Activated CD4-positive, alpha-beta T cell treated with anti-CD3 and anti-CD28 coated beads, Interleukin-2, amount 50 U/mL, for 4 hours (primary cell): ENCODE measurements around the gene RSBN1L.
A peak's percentile ranks its signal among the peaks of the same experiment; 100 is the strongest.

Experiments
- DNase-seq, 2 experiments: peaks; one replicate each; pipeline ENCODE4 v3.0.0-alpha.2; 2020

The RSBN1L gene

DNA sequence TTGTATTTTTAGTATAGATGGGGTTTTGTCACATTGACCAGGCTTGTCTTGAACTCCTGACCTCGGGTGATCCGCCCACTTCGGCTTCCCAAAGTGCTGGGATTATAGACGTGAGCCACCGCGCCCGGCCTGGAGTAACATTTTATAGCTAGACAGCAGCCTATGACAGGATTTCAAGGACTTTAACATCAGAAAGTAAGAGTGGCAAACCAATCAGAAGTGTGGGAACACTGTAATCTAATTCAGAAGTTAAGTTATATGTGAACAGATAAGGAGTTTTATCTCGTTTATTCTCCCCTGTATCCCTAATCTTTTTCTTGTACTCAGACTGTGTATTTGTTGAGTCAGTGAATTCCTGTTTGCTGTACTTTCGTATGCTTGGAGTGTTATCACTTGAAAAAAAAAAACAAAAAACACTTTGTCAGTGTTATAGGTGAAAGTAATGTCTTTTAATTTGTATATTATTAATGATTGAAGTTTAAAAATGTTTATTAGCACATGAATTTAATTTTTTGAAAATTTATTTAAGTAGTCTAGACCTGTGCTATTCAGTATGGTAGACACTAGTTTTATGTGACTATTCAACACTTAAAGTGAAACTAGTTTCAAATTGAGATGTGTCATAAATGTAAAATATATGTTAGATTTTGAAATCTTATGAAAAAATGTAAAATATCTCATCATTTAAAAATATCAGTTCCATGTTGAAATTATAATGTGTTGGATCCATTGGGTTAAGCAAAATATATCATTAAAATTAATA lies 38.6 kb downstream of the RSBN1L start:
- DNase-seq: no peak

DNA sequence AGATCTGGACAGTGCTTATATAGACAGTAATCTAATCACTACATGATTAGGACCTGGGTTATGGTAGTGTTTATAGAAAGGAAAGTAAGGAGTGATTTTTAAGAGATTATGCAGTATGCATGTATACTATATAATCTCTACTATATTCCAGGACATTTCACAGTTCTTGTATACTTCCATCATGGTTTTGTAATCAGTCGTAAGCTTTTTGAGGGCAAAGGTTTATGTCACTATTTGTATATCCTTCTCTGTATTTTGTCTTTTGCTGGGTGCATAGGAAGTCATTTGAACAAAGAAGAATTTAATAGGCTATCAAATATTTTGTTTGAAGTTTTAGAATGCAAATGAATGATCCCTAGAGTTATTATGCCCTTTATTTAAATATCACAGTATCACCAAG lies 39.2 kb downstream of the RSBN1L start:
- no peak for DNase-seq

GRCh38 chr7:77736991-77737390 lies 40.7 kb downstream of the RSBN1L start:
- DNase-seq: no peak

DNA sequence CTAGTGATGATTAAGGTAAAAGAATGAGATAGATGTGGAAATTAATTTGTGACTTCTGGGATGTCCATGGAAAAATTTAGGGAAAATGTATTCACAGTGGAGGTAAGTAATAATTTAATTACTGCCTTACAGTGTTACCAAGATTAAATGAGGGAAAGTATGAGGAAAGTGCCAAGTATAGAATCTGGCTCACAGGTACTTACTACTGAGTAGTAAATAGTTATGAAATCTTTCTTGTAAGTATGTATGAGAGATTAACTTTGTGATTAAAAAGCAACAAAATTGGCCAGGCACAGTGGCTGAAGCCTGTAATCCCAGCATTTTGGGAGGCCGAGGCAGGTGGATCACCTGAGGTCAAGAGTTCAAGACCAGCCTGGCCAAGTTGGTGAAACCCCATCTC lies 42.1 kb downstream of the RSBN1L start:
- DNase-seq: no peak

- no peak for DNase-seq
Measured at GRCh38 chr7:77738871-77739270, 42.6 kb downstream of the RSBN1L start.

- DNase-seq: no peak
Measured at GRCh38 chr7:77740257-77740656, 44.0 kb downstream of the RSBN1L start.

DNA sequence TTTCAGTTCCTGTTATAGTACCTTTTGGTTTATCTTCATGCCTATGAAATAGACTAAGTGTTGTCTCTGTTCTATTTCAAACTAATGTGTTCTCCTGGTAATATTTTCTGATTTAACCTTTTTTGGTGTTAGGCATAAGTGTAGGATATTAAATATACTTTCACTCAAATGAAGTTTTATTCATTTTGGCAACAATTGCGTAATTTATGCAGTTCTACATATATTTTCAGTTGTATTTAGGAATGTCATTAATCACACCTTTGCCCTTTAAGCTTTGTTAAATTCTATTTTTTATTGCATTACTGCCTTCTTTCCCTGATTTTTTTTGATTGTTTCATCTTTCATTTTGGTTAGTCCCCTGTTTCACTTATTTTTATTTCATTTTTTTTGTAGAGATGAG lies 47.3 kb downstream of the RSBN1L start:
- no peak for DNase-seq

- DNase-seq: no peak
Measured at GRCh38 chr7:77745746-77746145, 49.5 kb downstream of the RSBN1L start.

GRCh38 chr7:77746164-77746823 lies 50.0 kb downstream of the RSBN1L start:
- DNase-seq: no peak

- DNase-seq: no peak
Measured at GRCh38 chr7:77746824-77747165, 50.5 kb downstream of the RSBN1L start.

- no peak for DNase-seq
Measured at GRCh38 chr7:77747178-77747577, 50.9 kb downstream of the RSBN1L start.

- DNase-seq: no peak
Measured at GRCh38 chr7:77747718-77748117, 51.5 kb downstream of the RSBN1L start.

DNA sequence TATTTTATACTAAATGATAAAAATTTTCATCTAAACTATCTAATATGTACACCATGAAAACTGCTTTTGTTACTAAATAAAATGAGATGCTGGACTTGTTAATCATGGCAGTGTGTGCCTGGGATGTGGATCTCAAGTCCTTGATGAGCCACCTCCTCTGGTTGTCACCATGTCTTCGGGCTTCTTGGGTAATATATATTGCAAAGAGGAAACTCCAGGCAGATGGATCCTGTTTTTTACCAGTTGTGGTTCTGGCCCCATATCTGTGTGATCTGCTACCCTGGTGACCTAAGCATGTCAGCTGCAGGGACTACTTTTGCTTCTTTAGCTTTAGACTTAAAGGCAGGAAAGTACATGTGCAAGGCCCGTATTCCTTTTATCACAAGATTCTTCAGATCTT lies 55.8 kb downstream of the RSBN1L start:
- DNase-seq: no peak

- no peak for DNase-seq
Measured at GRCh38 chr7:77753173-77753572, 56.9 kb downstream of the RSBN1L start.

GRCh38 chr7:77757589-77757988 lies 61.3 kb downstream of the RSBN1L start:
- DNase-seq: no peak

GRCh38 chr7:77759294-77759889 lies 63.1 kb downstream of the RSBN1L start:
- DNase-seq: peak; percentile 62 to 67

DNA sequence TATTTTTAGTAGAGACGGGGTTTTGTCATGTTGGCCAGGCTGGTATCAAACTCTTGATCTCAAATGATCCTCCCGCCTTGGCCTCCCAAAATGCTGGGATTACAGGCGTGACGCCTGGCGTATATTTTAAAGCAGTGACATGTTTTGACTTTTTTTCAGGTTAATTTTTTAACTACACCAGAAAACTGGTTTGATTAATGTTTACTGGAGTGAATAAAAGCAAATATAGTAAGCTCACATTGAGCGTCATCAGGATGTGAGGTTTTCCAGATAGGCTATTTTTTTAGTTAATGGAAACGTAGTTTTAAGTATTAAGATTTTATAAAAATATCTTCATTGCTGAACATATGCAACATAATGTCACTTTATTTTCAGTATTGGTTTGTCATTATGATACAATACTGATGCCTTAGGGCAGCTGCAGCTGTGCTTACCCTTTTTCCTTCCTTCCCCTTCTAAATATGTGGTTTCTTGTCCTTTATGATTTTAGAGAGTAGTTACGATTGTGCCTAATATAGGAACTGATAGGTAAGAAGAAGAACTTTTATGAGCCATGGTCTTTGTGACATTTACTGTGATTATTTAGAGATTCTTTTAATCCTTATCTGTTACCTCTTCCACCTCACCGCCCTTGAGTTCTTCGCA lies 64.7 kb downstream of the RSBN1L start:
- DNase-seq: no peak

GRCh38 chr7:77765481-77765880 lies 69.2 kb downstream of the RSBN1L start:
- no peak for DNase-seq

DNA sequence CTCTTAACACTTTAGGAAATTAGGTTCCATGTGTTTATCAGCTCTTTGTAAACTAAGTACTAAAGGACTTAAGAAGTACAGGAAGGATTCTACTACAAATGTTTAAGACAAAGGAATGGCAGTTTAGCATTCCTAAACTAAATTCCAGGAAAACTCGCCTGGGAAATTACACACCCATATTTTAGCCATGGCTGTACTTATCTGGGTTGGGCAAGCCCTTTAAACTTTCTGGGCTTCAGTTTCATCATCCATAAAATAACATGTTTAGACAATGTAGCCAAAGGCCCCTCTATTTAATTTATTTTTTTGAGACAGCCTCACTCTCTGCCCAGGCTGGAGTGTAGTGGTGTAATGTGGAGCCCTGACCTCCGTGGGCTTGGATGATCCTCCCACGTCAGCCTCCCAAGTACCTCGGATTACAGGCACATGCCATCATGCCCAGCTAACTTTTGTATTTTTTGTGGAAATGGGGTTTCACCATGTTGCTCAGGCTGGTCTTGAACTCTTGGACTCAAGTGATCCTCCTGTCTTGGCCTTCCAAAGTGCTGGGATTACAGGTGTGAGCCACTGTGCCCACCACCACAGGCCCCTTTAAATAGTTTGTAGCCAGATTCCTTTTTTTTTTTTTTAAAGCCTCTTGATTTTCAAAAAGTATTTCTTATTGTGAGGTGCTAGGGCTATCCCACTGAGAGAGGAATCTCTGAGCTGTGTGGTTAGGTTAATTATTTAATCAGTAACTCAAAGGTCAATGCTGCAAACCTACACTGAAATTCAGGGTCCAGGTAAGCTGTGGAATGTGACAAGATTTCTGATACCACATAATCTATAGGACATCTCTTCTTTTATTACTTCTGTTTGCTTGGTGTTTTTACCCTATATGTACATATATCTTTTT lies 69.9 kb downstream of the RSBN1L start:
- no peak for DNase-seq

DNA sequence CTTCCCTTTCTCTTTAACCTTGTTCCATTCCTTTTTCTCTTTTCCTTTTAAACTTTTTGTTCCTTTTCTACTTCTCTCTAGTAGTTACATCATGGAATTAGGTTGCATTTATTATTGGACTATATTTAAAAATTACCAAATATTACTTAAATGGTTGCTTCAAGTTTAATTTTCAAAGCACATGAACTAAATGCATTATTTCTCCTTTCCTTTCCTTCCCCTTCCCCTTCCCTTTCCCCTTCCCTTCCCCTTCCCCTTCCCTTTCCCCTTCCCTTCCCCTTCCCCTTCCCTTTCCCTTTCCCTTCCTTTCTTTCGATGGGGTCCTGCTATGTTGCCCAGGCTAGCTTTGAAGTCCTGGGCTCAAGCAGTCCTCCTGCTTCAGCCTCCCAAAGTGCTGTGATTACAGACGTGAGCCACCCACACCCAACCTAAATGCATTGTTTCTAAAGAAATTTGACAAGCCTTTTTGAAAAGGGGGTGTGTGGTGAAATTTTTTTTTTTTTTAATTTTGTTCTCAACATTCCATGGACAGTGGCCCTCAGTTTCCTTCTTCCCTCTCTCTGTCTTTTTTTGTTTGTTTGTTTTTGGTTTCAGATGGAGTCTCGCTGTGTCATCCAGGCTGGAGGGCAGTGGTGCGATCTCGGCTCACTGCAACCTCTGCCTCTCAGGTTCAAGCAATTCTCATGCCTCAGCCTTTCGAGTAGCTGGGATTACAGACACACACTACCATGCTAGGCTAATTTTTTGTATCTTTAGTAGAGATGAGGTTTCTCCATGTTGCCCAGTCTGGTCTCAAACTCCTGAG lies 70.7 kb downstream of the RSBN1L start:
- no peak for DNase-seq

DNA sequence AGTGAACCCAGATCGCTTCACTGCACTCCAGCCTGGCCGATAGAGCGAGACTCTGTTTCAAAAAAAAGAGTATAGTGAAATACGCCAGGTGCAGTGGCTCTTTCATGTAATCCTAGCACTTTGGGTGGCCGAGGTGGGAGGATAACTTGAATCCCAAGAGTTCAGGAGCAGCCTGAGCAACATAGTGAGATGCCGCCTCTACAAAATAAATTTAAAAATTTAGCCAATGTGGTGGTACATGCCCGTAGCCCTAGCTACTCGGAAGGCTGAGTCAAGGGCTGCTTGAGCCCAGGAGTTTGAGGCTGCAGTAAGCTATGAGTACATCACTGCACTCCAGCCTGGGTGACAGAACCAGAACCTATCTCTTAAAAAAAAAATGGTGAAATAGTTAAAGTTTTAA lies 74.1 kb downstream of the RSBN1L start:
- no peak for DNase-seq

DNA sequence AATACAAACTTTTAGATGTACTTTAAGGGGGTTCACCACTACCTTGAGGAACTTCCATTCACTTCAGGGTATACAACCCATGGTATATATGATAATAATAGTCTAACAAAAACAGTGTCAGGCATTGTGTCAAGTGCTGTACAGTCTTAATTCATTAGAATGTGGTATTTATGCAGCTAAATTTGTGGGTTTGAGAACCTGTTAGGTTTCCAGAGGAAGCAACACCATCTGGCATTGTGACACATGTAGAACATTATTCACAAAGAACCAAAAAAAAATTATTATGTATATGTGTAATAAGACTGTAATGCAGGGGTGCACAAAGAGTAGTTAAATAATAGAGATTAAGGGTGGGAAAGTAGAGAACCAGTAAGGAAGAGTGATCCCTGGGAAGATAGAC lies 75.6 kb downstream of the RSBN1L start:
- no peak for DNase-seq
